SK-N-SH (cell line): ENCODE data around the gene SIRT1. TPM values are rescaled to one million over a fixed set of nuclear protein-coding genes. Genes with fewer than 3 reads are reported as not detected.

Experiments
- CTCF ChIA-PET: fragments of 300-600, 350-600 bp; formaldehyde crosslinking; extraction: SDS; loops from one replicate; lab custom pipeline; 2021; lab: Yijun Ruan, JAX
- POLR2A ChIA-PET: fragments of 350-600 bp; sonication (Branson Sonifier 250); formaldehyde crosslinking; extraction: SDS; loops from one replicate; lab custom pipeline; 2020; ENCODE audit warnings: antibody characterized with exemption, inconsistent platforms; lab: Yijun Ruan, JAX
- DNase-seq: peaks from one replicate; pipeline ENCODE4 v3.0.0; 2012
- H2AFZ ChIP-seq: fragments of 200-600 bp; sonication (generic); 2 replicates; pipeline ENCODE4 v1.8.1; 2016; ENCODE audit warnings: antibody characterized with exemption, mild to moderate bottlenecking, low read depth
- H3F3A ChIP-seq: fragments of 200-600 bp; sonication (generic); replicated peaks from 2 replicates; pipeline ENCODE3; 2016; ENCODE audit warnings: antibody characterized with exemption, mild to moderate bottlenecking; ENCODE audit not compliant: insufficient read depth
- H3K27ac ChIP-seq, 2 experiments: fragments of 200-500 bp in 1 of 2; fragments of 200-600 bp in 1 of 2; sonication (Bioruptor generic) in 1 of 2; sonication (generic), shearing (Covaris generic) in 1 of 2; 2 replicates each; pipeline versions ENCODE4 v1.5.1 to v1.6.1; 2014 to 2016; ENCODE audit warnings: low read depth in 2 of 2, inconsistent platforms in 1 of 2, low read length in 1 of 2, mild to moderate bottlenecking in 1 of 2, mixed read lengths in 1 of 2
- H3K27me3 ChIP-seq: fragments of 200-600 bp; sonication (generic), shearing (Covaris generic); 2 replicates; pipeline ENCODE4 v1.6.1; 2016; ENCODE audit warnings: mixed run types; ENCODE audit not compliant: insufficient read depth
- H3K36me3 ChIP-seq, 2 experiments: fragments of 200-500 bp in 1 of 2; fragments of 200-600 bp in 1 of 2; sonication (Bioruptor generic) in 1 of 2; sonication (generic) in 1 of 2; replicated peaks in 1 of 2; 2 replicates each; pipeline versions ENCODE3 to v1.5.1; 2014 to 2016; ENCODE audit warnings: low read length in 1 of 2, mild to moderate bottlenecking in 1 of 2; ENCODE audit not compliant: insufficient read depth in 2 of 2, control insufficient read depth in 1 of 2
- H3K4me1 ChIP-seq, 2 experiments: fragments of 200-500 bp in 1 of 2; fragments of 200-600 bp in 1 of 2; sonication (Bioruptor generic) in 1 of 2; sonication (generic), shearing (Covaris generic) in 1 of 2; 2 replicates each; pipeline versions ENCODE4 v1.5.1 to v1.6.1; 2014 to 2016; ENCODE audit warnings: low read depth in 1 of 2, low read length in 1 of 2, mixed run types in 1 of 2; ENCODE audit not compliant: insufficient read depth in 2 of 2, control insufficient read depth in 1 of 2
- H3K4me2 ChIP-seq: fragments of 200-600 bp; sonication (generic), shearing (Covaris generic); 2 replicates; pipeline ENCODE4 v1.6.1; 2017; ENCODE audit warnings: mixed run types
- H3K4me3 ChIP-seq, 2 experiments: fragments of 200-500 bp in 1 of 2; fragments of 200-600 bp in 1 of 2; sonication (Bioruptor generic) in 1 of 2; sonication (generic), shearing (Covaris generic) in 1 of 2; 2 replicates each; pipeline versions ENCODE4 v1.5.1 to v1.8.1; 2014 to 2016; ENCODE audit warnings: low read depth in 2 of 2, inconsistent platforms in 1 of 2, low read length in 1 of 2, mild to moderate bottlenecking in 1 of 2, mixed read lengths in 1 of 2, moderate library complexity in 1 of 2
- H3K79me2 ChIP-seq: fragments of 200-600 bp; sonication (generic); 2 replicates; pipeline ENCODE4 v1.8.1; 2017; ENCODE audit warnings: mild to moderate bottlenecking; ENCODE audit not compliant: insufficient read depth
- H3K9ac ChIP-seq: fragments of 200-600 bp; sonication (generic); 2 replicates; pipeline ENCODE4 v1.6.1; 2017; ENCODE audit warnings: mixed run types
- H3K9me2 ChIP-seq: fragments of 200-600 bp; sonication (generic); 2 replicates; pipeline ENCODE4 v1.6.1; 2017; ENCODE audit warnings: mixed run types
- H3K9me3 ChIP-seq: fragments of 200-600 bp; sonication (generic); 2 replicates; pipeline ENCODE4 v1.6.1; 2017; ENCODE audit warnings: mixed run types, mild to moderate bottlenecking, moderate library complexity
- H4K20me1 ChIP-seq: fragments of 200-600 bp; sonication (generic); 2 replicates; pipeline ENCODE4 v1.6.1; 2017; ENCODE audit warnings: mild to moderate bottlenecking, mixed run types; ENCODE audit not compliant: insufficient read depth
- ELF1 ChIP-seq: IDR thresholded peaks from 2 replicates; pipeline ENCODE4 v1.4.0; 2012
- FOXJ3 ChIP-seq: sonication (generic); formaldehyde crosslinking; IDR thresholded peaks from 2 replicates; pipeline ENCODE4 v1.5.1; 2020; ENCODE audit warnings: mild to moderate bottlenecking, missing genetic modification reagents
- GATA2 ChIP-seq: sonication (generic); formaldehyde crosslinking; IDR thresholded peaks from 2 replicates; pipeline ENCODE4 v1.5.0; 2020; ENCODE audit warnings: mild to moderate bottlenecking, missing genetic modification reagents
- IRF3 ChIP-seq: fragments of 150-350 bp; IDR thresholded peaks from 2 replicates; pipeline ENCODE4 v1.6.1; 2016; ENCODE audit warnings: mild to moderate bottlenecking, low read depth, low read length
- MAX ChIP-seq: IDR thresholded peaks from 2 replicates; pipeline ENCODE4 v1.4.0; 2012; ENCODE audit warnings: low read depth
- NFIC ChIP-seq: IDR thresholded peaks from 2 replicates; pipeline ENCODE4 v1.4.0; 2012; ENCODE audit warnings: borderline replicate concordance
- NRF1 ChIP-seq: IDR thresholded peaks from 2 replicates; pipeline ENCODE4 v1.6.1; 2012; ENCODE audit warnings: low read depth, mild to moderate bottlenecking, low read length
- POLR2AphosphoS5 ChIP-seq: IDR thresholded peaks from 2 replicates; pipeline ENCODE4 v1.6.1; 2012; ENCODE audit warnings: low read depth, low read length
- RAD21 ChIP-seq: IDR thresholded peaks from 2 replicates; pipeline ENCODE4 v1.6.1; 2012; ENCODE audit warnings: mild to moderate bottlenecking, low read length
- RFX5 ChIP-seq: IDR thresholded peaks from 2 replicates; pipeline ENCODE4 v1.6.1; 2012; ENCODE audit warnings: mild to moderate bottlenecking, improper control_type of control experiment, low read length
- RXRA ChIP-seq: IDR thresholded peaks from 2 replicates; pipeline ENCODE4 v1.4.0; 2012; ENCODE audit warnings: low read depth, mild to moderate bottlenecking, borderline replicate concordance
- SMC3 ChIP-seq: IDR thresholded peaks from 2 replicates; pipeline ENCODE4 v1.6.1; 2012; ENCODE audit warnings: low read depth, low read length, improper control_type of control experiment
- TCF12 ChIP-seq: IDR thresholded peaks from 2 replicates; pipeline ENCODE4 v1.4.0; 2012
- WGBS: methylation state at CpG from one replicate; pipeline ENCODE4 v1.1.6; 2017; ENCODE audit warnings: low lambda C conversion rate; 5-methylcytosine and 5-hydroxymethylcytosine counted together
- polyA plus RNA-seq, 3 experiments: library from polyadenylated mRNA; depleted of rRNA; stranded (reverse); fragments of >200 nt; gene quantifications; 2 replicates each; pipeline ENCODE4 v1.2.3, GENCODE V29; 2012

The SIRT1 gene
- polyA plus RNA-seq, 1 of the 3 experiments (the other 2 are of a cell fraction), result 6.0 TPM

- 80% methylated on average over 1 of the region's 2 CpGs for WGBS
- H3K27me3 ChIP-seq, result no peaks in the 10 kb centered on the region
- no peak overlapping the region for H3K27ac ChIP-seq
These were observed 59.5 kb downstream of the SIRT1 start for GRCh38 chr10:67943917-67944316.

DNA sequence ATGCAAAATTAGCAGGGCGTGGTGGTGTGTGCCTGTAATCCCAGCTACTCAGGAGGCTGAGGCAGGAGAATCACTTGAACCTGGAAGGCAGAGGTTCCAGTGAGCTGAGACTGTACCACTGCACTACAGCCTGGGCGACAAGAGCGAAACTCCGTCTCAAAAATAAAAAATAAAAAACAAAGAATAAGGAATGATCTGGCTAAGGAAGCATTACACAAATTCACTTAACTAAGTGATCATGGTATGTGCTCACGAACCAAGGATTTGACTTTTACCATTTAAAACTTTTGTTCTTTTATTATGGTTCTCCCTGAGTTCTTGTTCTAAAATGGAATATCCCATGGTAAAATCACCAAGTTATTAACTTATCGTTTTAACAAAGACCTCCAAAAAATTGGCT is 71.2 kb downstream of the SIRT1 start:
- Histone ChIP-seq H2AFZ (no peak overlapping the region), H4K20me1 (no peaks in the 10 kb centered on the region), H3K9me2 (no peaks in the 10 kb centered on the region), H3K79me2 (no peaks in the 10 kb centered on the region), H3K4me1 (no peaks in the 10 kb centered on the region), H3K4me3 (no peak overlapping the region), H3K27ac (no peak overlapping the region), H3F3A (peaks cover 4% of the 10 kb centered on the region), H3K27me3 (no peaks in the 10 kb centered on the region), H3K4me2 (no peak overlapping the region), H3K9ac (no peak overlapping the region), H3K36me3 (peaks cover 41 to 42% of the 10 kb centered on the region in 2 experiments), H3K9me3 (no peaks in the 10 kb centered on the region)
- CTCF ChIA-PET, result interaction anchor here (1.8 kb wide), 1 partner anchor 13 kb away, joined by 5 read pairs; no protein-coding TSS in a partner anchor
- POLR2A ChIA-PET, result no interaction called here
- 97% methylated on average over 6 of the region's 6 CpGs for WGBS
- TF ChIP-seq NRF1, result no peak
- no peak for TF ChIP-seq TCF12
- TF ChIP-seq POLR2AphosphoS5, result no peak
- TF ChIP-seq ELF1, result no peak
- TF ChIP-seq NFIC, result no peak
- no peak for TF ChIP-seq SMC3
- no peak for TF ChIP-seq RFX5
- no peak for TF ChIP-seq MAX
- no peak for TF ChIP-seq IRF3
- TF ChIP-seq RAD21, result no peak
- DNase-seq, result no peak

More at GRCh38 chr10:67943917-67944316, 59.5 kb downstream of the SIRT1 start:
- Histone ChIP-seq H3F3A (no peaks in the 10 kb centered on the region), H3K79me2 (peaks cover 17% of the 10 kb centered on the region; the same call in 1 of the 2 replicates), H3K9ac (no peak overlapping the region)
- POLR2A ChIA-PET, result no interaction called here
- TF ChIP-seq FOXJ3, result no peak
- TF ChIP-seq, all 33 proteins: peak for 0
- Histone ChIP-seq H4K20me1 (no peaks in the 10 kb centered on the region), H3K9me3 (no peaks in the 10 kb centered on the region), H3K4me2 (no peak overlapping the region), H2AFZ (no peak overlapping the region), H3K9me2 (no peaks in the 10 kb centered on the region), H3K36me3 (peaks cover 24 to 79% of the 10 kb centered on the region in 2 experiments), H3K4me3 (no peak overlapping the region), H3K4me1 (no peaks in the 10 kb centered on the region)
- no peak for DNase-seq
- CTCF ChIA-PET, result no interaction called here

DNA sequence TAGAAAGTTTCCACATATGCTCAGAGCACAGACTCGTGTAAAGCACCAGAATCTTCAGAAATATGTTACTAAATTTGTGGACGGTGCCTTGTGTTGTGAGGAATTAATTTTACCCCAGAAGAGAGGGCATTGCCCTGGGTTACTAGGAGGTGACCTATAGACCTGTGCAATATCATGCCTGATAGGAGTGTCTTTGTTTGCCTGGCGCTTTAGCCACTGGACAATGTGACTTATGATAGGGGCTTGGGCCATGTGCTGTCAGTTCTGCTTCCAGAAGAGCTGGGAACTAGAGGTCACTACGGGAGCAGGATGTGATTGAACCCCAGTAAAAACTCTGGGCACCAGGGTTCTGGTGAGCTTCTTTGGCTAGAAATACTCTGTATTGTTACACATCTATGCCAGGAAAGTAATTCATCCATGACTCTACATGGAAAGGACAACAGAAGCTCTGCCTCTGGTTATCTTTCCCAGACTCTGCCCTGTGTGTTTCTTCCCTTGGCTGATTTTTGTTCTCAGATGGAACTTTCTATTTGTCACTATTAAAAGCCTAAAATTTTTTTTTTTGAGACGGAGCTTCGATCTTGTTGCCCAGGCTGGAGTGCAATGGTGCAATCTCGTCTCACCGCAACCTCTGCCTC is 75.5 kb downstream of the SIRT1 start:
- Histone ChIP-seq H3K27ac (no peak overlapping the region), H3K27me3 (no peaks in the 10 kb centered on the region), H4K20me1 (no peaks in the 10 kb centered on the region), H3K9me2 (no peaks in the 10 kb centered on the region), H3K79me2 (no peaks in the 10 kb centered on the region), H3F3A (peaks cover 4% of the 10 kb centered on the region), H3K36me3 (peaks cover 41 to 54% of the 10 kb centered on the region in 2 experiments), H3K4me3 (no peak overlapping the region), H3K9me3 (no peaks in the 10 kb centered on the region), H3K4me2 (no peak overlapping the region), H2AFZ (no peak overlapping the region), H3K9ac (no peak overlapping the region)
- peak; percentile 1 for DNase-seq
- CTCF ChIA-PET, result interaction anchor here (1.1 to 1.2 kb wide), 2 partner anchors 91 to 253 kb away, joined by 3 to 4 read pairs; no protein-coding TSS in a partner anchor
- POLR2A ChIA-PET, result no interaction called here
- WGBS, result 97% methylated on average over 8 of the region's 8 CpGs
- no peak for TF ChIP-seq ELF1
- TF ChIP-seq GATA2 (CRISPR knock-in tag), result no peak
- no peak for TF ChIP-seq RXRA
- TF ChIP-seq, all 33 proteins: peak for 0
- no peaks in the 10 kb centered on the region for H3K4me1 ChIP-seq
